H1 (cell line): Measurements from ENCODE around the gene COL27A1. TPM values are rescaled to one million over a fixed set of nuclear protein-coding genes. Genes with fewer than 3 reads are reported as not detected.

Source experiments
- CHD7 ChIP-seq: fragments of 300-600 bp; sonication (generic); IDR thresholded peaks from 2 replicates; pipeline ENCODE4 v1.7.1; 2012; ENCODE audit warnings: low read length, moderate library complexity, mild to moderate bottlenecking, inconsistent platforms; ENCODE audit not compliant: insufficient replicate concordance
- CTBP2 ChIP-seq: IDR thresholded peaks from 2 replicates; pipeline ENCODE4 v1.7.0; 2011; ENCODE audit warnings: borderline replicate concordance, mild to moderate bottlenecking, moderate library complexity, mixed read lengths, low read length; ENCODE audit not compliant: insufficient read depth, insufficient read length
- JUN ChIP-seq: IDR thresholded peaks from 2 replicates; pipeline ENCODE4 v1.6.1; 2011; ENCODE audit warnings: low read depth, mild to moderate bottlenecking, improper control_type of control experiment, low read length
- RXRA ChIP-seq: IDR thresholded peaks from 2 replicates; pipeline ENCODE4 v1.6.1; 2011; ENCODE audit warnings: low read depth, mild to moderate bottlenecking, low read length, moderate library complexity; ENCODE audit not compliant: insufficient read depth
- polyA plus RNA-seq, 7 experiments: library from polyadenylated mRNA; depleted of rRNA in 3 of 7; stranded (reverse) in 5 of 7; unstranded in 2 of 7; fragments of >200 nt in 5 of 7; fragments of 200-250 nt in 2 of 7; gene quantifications; 1 replicate in 5 of 7; 2 replicates in 1 of 7; 4 replicates in 1 of 7; pipeline versions ENCODE4 v1.2.1 to v1.2.3, GENCODE V29; 2011 to 2013; ENCODE audit warnings: missing spikeins in 2 of 7, mixed read lengths in 2 of 7
- total RNA-seq: library from RNA; stranded (reverse); fragmentation: NEBNext Ultra II Directional; extraction: Animal tissue kit (Norgen Biotek cat#: 25700); gene quantifications from 2 replicates; pipeline ENCODE4 v1.2.1, GENCODE V29; 2021
- TF ChIP-seq, protein P1 (sequence below): IDR thresholded peaks from 2 replicates; pipeline ENCODE4 v1.6.1; 2012; ENCODE audit warnings: inconsistent platforms

Gene COL27A1
- total and polyA plus RNA-seq, 2 of the 8 experiments (the other 6 are each of a cell fraction or from before 2014, with no cell fraction given) = 15.1 to 22.8 TPM

DNA sequence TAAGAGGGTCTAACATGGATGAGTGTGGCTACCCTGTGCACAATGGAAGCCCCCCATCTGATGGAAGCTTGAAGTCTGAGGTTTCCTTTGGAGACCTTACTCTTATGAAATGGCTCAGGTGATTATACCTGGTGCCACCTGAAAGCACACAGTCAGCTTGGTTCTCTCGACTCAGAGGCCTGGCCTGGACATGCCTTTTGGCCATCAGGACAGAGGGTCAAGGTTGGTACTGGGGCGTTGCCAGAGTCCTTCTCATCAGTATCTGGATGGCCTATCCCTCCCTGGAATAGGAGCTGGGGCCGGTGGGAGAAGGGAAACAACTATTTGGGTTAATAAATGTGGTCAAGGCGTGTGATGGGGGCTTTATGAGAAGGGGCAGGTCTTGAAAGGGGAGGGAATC, 48.9 kb downstream of the COL27A1 start (continued):
- no peak for TF ChIP-seq CHD7
- no peak for TF ChIP-seq RXRA
- TF ChIP-seq CTBP2 = no peak
- no peak for TF ChIP-seq JUN
- TF ChIP-seq, protein P1, sequence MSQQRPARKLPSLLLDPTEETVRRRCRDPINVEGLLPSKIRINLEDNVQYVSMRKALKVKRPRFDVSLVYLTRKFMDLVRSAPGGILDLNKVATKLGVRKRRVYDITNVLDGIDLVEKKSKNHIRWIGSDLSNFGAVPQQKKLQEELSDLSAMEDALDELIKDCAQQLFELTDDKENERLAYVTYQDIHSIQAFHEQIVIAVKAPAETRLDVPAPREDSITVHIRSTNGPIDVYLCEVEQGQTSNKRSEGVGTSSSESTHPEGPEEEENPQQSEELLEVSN = no peak
